Hepatocyte (in vitro differentiated cells): ENCODE data around the gene CRNN.

ENCODE experiments used
- EZH2 ChIP-seq: fragments of 200-600 bp; sonication (generic); IDR thresholded peaks from 2 replicates; pipeline ENCODE4 v1.6.1; 2016; ENCODE audit warnings: antibody characterized with exemption, mild to moderate bottlenecking, borderline replicate concordance
- EZH2phosphoT487 ChIP-seq: fragments of 200-600 bp; sonication (generic); IDR thresholded peaks from one replicate; pipeline ENCODE4 v1.6.1; 2018; ENCODE audit warnings: antibody characterized with exemption, mild to moderate bottlenecking, low read depth, moderate library complexity; ENCODE audit not compliant: unreplicated experiment, severe bottlenecking
- TF ChIP-seq, protein P1 (sequence below): fragments of 200-600 bp; sonication (generic); IDR thresholded peaks from 2 replicates; pipeline ENCODE4 v1.5.1; 2016; ENCODE audit warnings: antibody characterized with exemption, mild to moderate bottlenecking; ENCODE audit not compliant: poor library complexity

DNA sequence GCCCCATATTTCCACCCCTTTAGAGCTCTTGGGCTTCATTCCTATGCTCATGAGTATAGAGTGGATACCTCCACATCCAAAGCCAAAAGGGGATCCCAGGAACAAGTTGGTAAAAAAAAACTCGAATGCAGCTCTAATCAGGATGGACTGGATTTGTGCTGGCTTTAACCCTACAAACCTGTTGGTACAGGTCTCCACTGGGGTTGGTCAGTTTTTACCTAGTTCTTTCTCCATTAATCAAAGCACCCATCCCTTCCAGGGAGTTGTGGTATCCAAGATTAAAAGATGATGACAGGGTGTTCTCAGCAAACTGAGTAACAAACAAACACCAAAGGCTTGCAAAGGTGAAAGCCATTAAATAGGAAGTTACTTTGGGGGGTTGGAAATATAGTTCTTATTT lies 5.9 kb upstream of the CRNN start:
- TF ChIP-seq EZH2phosphoT487 = no peak
- TF ChIP-seq, protein P1, sequence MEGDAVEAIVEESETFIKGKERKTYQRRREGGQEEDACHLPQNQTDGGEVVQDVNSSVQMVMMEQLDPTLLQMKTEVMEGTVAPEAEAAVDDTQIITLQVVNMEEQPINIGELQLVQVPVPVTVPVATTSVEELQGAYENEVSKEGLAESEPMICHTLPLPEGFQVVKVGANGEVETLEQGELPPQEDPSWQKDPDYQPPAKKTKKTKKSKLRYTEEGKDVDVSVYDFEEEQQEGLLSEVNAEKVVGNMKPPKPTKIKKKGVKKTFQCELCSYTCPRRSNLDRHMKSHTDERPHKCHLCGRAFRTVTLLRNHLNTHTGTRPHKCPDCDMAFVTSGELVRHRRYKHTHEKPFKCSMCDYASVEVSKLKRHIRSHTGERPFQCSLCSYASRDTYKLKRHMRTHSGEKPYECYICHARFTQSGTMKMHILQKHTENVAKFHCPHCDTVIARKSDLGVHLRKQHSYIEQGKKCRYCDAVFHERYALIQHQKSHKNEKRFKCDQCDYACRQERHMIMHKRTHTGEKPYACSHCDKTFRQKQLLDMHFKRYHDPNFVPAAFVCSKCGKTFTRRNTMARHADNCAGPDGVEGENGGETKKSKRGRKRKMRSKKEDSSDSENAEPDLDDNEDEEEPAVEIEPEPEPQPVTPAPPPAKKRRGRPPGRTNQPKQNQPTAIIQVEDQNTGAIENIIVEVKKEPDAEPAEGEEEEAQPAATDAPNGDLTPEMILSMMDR = no peak
- TF ChIP-seq EZH2 = no peak
